K562 (cell line): ENCODE measurements around the gene RBMS3. TPM values are rescaled to one million over a fixed set of nuclear protein-coding genes. Genes with fewer than 3 reads are reported as not detected.

Source experiments
- ATAC-seq: fragments of 200-7000 bp; cut with Tn5 transposase; 3 replicates; pipeline ENCODE4 v1.9.1; 2020; ENCODE audit warnings: moderate library complexity
- BruUV-seq: library from RNA; stranded (reverse); fragments of 400-500 nt; replicated peaks from 2 replicates; lab custom pipeline; 2021; lab: Mats Ljungman, UMichigan
- CTCF ChIA-PET: fragments of 300-600 bp; formaldehyde crosslinking; extraction: SDS; loops from one replicate; lab custom pipeline; 2021; ENCODE audit warnings: low intra/inter-chr PET ratio; lab: Yijun Ruan, JAX
- POLR2A ChIA-PET: fragments of 300-600, 350-650 bp; sonication (Branson Sonifier 250); formaldehyde crosslinking; extraction: SDS; loops from one replicate; lab custom pipeline; 2021; ENCODE audit warnings: antibody characterized with exemption, inconsistent platforms; lab: Yijun Ruan, JAX
- DNase-seq, 4 experiments: peaks; one replicate each; pipeline versions ENCODE4 v3.0.0 to v3.0.0-alpha.2; 2011 to 2018; ENCODE audit warnings: low spot score in 3 of 4, mixed read lengths in 3 of 4; ENCODE audit errors: extremely low read depth in 1 of 4
- FAIRE-seq: peaks from 2 replicates; lab custom pipeline; 2011; peaks lifted over from hg19 to GRCh38; lab: Jason Lieb, UNC
- H2AFZ ChIP-seq: 2 replicates; pipeline ENCODE4 v1.6.0; 2011; ENCODE audit warnings: low read depth, low read length, control low read depth, inconsistent platforms
- H3K27ac ChIP-seq: fragments of 200-600 bp; 3 replicates; pipeline ENCODE4 v1.8.0; 2011; ENCODE audit warnings: low read depth, mild to moderate bottlenecking, control low read depth, inconsistent platforms, low read length, moderate library complexity, mixed read lengths; ENCODE audit errors: extremely low read depth
- H3K27me3 ChIP-seq, 2 experiments: fragments of 300-600 bp in 1 of 2; 2 replicates in 1 of 2; 3 replicates in 1 of 2; pipeline versions ENCODE4 v1.6.0 to v1.8.0; 2011; ENCODE audit warnings: inconsistent platforms in 2 of 2, low read length in 2 of 2, mild to moderate bottlenecking in 1 of 2, mixed read lengths in 1 of 2, moderate library complexity in 1 of 2; ENCODE audit not compliant: control insufficient read depth in 2 of 2, insufficient read depth in 2 of 2
- H3K36me3 ChIP-seq: fragments of 300-600 bp; 3 replicates; pipeline ENCODE4 v1.8.0; 2011; ENCODE audit warnings: mild to moderate bottlenecking, low read length, inconsistent platforms; ENCODE audit not compliant: control insufficient read depth, insufficient read depth
- H3K4me1 ChIP-seq, 2 experiments: fragments of 200-600 bp in 1 of 2; replicated peaks in 1 of 2; 2 replicates in 1 of 2; 3 replicates in 1 of 2; pipeline versions ENCODE4 v1.5.1 to v1.8.0; 2011; ENCODE audit warnings: inconsistent platforms in 2 of 2, low read length in 2 of 2, mild to moderate bottlenecking in 1 of 2, mixed read lengths in 1 of 2, moderate library complexity in 1 of 2; ENCODE audit not compliant: control insufficient read depth in 2 of 2, insufficient read depth in 2 of 2
- H3K4me2 ChIP-seq: 2 replicates; pipeline ENCODE4 v1.6.1; 2011; ENCODE audit warnings: low read length, control low read depth, inconsistent platforms, mixed read lengths; ENCODE audit not compliant: insufficient read depth
- H3K4me3 ChIP-seq: fragments of 200-600 bp; sonication (generic), shearing (Covaris generic); 2 replicates; pipeline ENCODE4 v1.5.1; 2016; ENCODE audit warnings: control low read depth, inconsistent platforms
- H3K79me2 ChIP-seq: fragments of 200-600 bp; 3 replicates; pipeline ENCODE4 v1.8.0; 2011; ENCODE audit warnings: low read length, inconsistent platforms; ENCODE audit not compliant: control insufficient read depth, insufficient read depth
- H3K9ac ChIP-seq, 2 experiments: 2 replicates each; pipeline versions ENCODE4 v1.6.0 to v1.6.1; 2011; ENCODE audit warnings: low read depth in 2 of 2, low read length in 2 of 2, control low read depth in 1 of 2, inconsistent platforms in 1 of 2, mild to moderate bottlenecking in 1 of 2, mixed read lengths in 1 of 2; ENCODE audit not compliant: insufficient read depth in 1 of 2
- H3K9me1 ChIP-seq: one replicate; pipeline ENCODE4 v1.6.0; 2011; ENCODE audit warnings: inconsistent platforms, mild to moderate bottlenecking, low read length, moderate library complexity; ENCODE audit not compliant: control insufficient read depth, insufficient read depth
- H3K9me3 ChIP-seq: replicated peaks from 2 replicates; pipeline ENCODE4 v1.5.1; 2011; ENCODE audit warnings: low read depth, low read length, inconsistent platforms; ENCODE audit not compliant: control insufficient read depth, insufficient read depth
- H4K20me1 ChIP-seq: replicated peaks from 2 replicates; pipeline ENCODE4 v1.6.1; 2011; ENCODE audit warnings: low read length, inconsistent platforms, mixed read lengths; ENCODE audit not compliant: control insufficient read depth, insufficient read depth
- CBX2 ChIP-seq: fragments of 200-600 bp; sonication (generic); IDR thresholded peaks from one replicate; pipeline ENCODE4 v1.6.1; 2012; ENCODE audit warnings: mild to moderate bottlenecking, low read length, inconsistent platforms; ENCODE audit not compliant: insufficient read depth, poor library complexity, severe bottlenecking
- FOS ChIP-seq: IDR thresholded peaks from 3 replicates; pipeline ENCODE4 v1.6.1; 2011; ENCODE audit not compliant: insufficient read length; ENCODE audit errors: extremely low read depth
- ILK ChIP-seq: fragments of 450-650 bp; IDR thresholded peaks from 2 replicates; pipeline ENCODE4 v1.6.1; 2016; ENCODE audit warnings: missing genetic modification characterization, low read depth, mild to moderate bottlenecking, missing compliant biosample characterization, moderate library complexity, borderline replicate concordance
- SUPT5H ChIP-seq: fragments of 450-650 bp; IDR thresholded peaks from 2 replicates; pipeline ENCODE4 v1.6.1; 2016
- TAF15 ChIP-seq: fragments of 200-400 bp; formaldehyde crosslinking; IDR thresholded peaks from 2 replicates; pipeline ENCODE4 v1.6.1; 2017; ENCODE audit warnings: mild to moderate bottlenecking, low read depth, low read length, moderate library complexity
- WGBS: fragments of 100-300 bp; shearing (Covaris generic); methylation state at CpG from one replicate; pipeline ENCODE4 v1.1.6; 2016; ENCODE audit warnings: low coverage, mixed read lengths; ENCODE audit not compliant: insufficient coverage; ENCODE audit errors: missing lambda C conversion rate; 5-methylcytosine and 5-hydroxymethylcytosine counted together
- in situ Hi-C: fragments of 300-500 bp; cut with MboI; formaldehyde crosslinking; loops from 4 replicates; pipeline ENCODE4 v1.15.0; 2018; ENCODE audit warnings: inconsistent platforms, mixed read lengths
- intact Hi-C: fragments of 100-400 bp; cut with micrococcal nuclease; formaldehyde crosslinking; loops from 2 replicates; pipeline ENCODE4 v1.14.2; 2022
- polyA plus RNA-seq, 8 experiments: library from polyadenylated mRNA; depleted of rRNA in 4 of 8; stranded (reverse) in 5 of 8; unstranded in 3 of 8; fragments of >200 nt; fragmentation: Nextera tagmentation in 2 of 8; fragmentation: Illumina TruSeq in 1 of 8; extraction: Ambion mirVana in 2 of 8; extraction: Trizol in 1 of 8; gene quantifications; 2 replicates each; pipeline versions ENCODE4 v1.2.1 to v1.2.3, GENCODE V29; 2011 to 2014; ENCODE audit warnings: inconsistent platforms in 1 of 8, missing spikeins in 1 of 8
- total RNA-seq, 7 experiments: library from RNA; depleted of rRNA in 6 of 7; stranded (reverse); fragments of >200 nt in 6 of 7; fragmentation: Illumina TruSeq in 2 of 7; extraction: Trizol in 2 of 7; gene quantifications; 2 replicates each; pipeline versions ENCODE4 v1.2.1 to v1.2.3, GENCODE V29; 2011 to 2021; ENCODE audit warnings: low replicate concordance in 1 of 7
- TF ChIP-seq, protein P1 (sequence below): fragments of 450-650 bp; conservative IDR thresholded peaks from 2 replicates; pipeline ENCODE4 v1.6.1; 2016; ENCODE audit warnings: missing genetic modification characterization, low read depth, mild to moderate bottlenecking, control low read depth, missing compliant biosample characterization
- TF ChIP-seq, protein P2 (sequence below): sonication (generic); formaldehyde crosslinking; IDR thresholded peaks from 2 replicates; pipeline ENCODE4 v1.8.1; 2023; ENCODE audit warnings: mild to moderate bottlenecking, missing genetic modification reagents

Gene RBMS3
- total and polyA plus RNA-seq, 9 of the 15 experiments (the other 6 are each of a cell fraction or from before 2014, with no cell fraction given) = 0.20 TPM; not detected in 8

DNA sequence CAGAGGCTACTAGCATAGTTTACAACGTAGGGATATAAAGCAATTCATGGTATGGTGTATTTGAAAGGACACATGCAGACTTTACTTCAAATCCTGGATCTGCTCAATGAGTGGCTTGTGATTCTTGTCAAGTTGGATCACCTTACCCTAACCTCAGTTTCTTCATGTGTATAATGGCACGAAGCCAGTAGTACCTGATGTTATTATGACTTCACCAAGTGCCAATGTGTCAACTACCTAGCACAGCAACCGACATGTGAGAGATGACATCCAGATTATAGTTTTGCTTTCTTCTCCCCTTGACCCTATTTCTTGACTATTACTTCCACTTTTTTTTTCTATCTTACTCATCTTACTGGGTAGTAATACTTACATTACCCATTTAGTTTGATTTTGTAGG, 304.5 kb downstream of the RBMS3 start:
- H3K9me1 ChIP-seq = no peaks in the 10 kb centered on the region
- POLR2A ChIA-PET = no interaction called here
- WGBS = 4% methylated on average over 3 of the region's 3 CpGs
- H3K4me3 ChIP-seq = no peak overlapping the region
- in situ Hi-C loops = no loop called here
- H3K36me3 ChIP-seq = no peaks in the 10 kb centered on the region
- no peak overlapping the region for H3K4me2 ChIP-seq
- FAIRE-seq (no peak), ATAC-seq (no peak), DNase-seq (no peak)
- H4K20me1 ChIP-seq = no peaks in the 10 kb centered on the region
- intact Hi-C loops = no loop called here
- H3K9ac ChIP-seq = no peak overlapping the region
- no TSS peak for BruUV-seq
- TF ChIP-seq, protein P1, sequence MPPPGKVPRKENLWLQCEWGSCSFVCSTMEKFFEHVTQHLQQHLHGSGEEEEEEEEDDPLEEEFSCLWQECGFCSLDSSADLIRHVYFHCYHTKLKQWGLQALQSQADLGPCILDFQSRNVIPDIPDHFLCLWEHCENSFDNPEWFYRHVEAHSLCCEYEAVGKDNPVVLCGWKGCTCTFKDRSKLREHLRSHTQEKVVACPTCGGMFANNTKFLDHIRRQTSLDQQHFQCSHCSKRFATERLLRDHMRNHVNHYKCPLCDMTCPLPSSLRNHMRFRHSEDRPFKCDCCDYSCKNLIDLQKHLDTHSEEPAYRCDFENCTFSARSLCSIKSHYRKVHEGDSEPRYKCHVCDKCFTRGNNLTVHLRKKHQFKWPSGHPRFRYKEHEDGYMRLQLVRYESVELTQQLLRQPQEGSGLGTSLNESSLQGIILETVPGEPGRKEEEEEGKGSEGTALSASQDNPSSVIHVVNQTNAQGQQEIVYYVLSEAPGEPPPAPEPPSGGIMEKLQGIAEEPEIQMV (tag) = no peak
- TF ChIP-seq SUPT5H (no peak), ILK (no peak), CBX2 (no peak), FOS (no peak), TAF15 (no peak)
- TF ChIP-seq, protein P2, sequence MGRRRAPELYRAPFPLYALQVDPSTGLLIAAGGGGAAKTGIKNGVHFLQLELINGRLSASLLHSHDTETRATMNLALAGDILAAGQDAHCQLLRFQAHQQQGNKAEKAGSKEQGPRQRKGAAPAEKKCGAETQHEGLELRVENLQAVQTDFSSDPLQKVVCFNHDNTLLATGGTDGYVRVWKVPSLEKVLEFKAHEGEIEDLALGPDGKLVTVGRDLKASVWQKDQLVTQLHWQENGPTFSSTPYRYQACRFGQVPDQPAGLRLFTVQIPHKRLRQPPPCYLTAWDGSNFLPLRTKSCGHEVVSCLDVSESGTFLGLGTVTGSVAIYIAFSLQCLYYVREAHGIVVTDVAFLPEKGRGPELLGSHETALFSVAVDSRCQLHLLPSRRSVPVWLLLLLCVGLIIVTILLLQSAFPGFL (CRISPR knock-in tag) = no peak
- no peaks in the 10 kb centered on the region for H3K79me2 ChIP-seq
- no peak overlapping the region for H2AFZ ChIP-seq
- H3K9me3 ChIP-seq = 0 out of 2 replicates have a peak, but pooled peaks cover 2% of the 10 kb centered on the region
- no peaks in the 10 kb centered on the region for H3K4me1 ChIP-seq
- CTCF ChIA-PET = no interaction called here
- no peaks in the 10 kb centered on the region for H3K27me3 ChIP-seq
- no peak overlapping the region for H3K27ac ChIP-seq
